ENCODE data around the gene CYBC1.

GRCh38 chr17:82415336-82415735 lies 35.2 kb downstream of the CYBC1 start:
- TF ChIP-seq, protein P1, sequence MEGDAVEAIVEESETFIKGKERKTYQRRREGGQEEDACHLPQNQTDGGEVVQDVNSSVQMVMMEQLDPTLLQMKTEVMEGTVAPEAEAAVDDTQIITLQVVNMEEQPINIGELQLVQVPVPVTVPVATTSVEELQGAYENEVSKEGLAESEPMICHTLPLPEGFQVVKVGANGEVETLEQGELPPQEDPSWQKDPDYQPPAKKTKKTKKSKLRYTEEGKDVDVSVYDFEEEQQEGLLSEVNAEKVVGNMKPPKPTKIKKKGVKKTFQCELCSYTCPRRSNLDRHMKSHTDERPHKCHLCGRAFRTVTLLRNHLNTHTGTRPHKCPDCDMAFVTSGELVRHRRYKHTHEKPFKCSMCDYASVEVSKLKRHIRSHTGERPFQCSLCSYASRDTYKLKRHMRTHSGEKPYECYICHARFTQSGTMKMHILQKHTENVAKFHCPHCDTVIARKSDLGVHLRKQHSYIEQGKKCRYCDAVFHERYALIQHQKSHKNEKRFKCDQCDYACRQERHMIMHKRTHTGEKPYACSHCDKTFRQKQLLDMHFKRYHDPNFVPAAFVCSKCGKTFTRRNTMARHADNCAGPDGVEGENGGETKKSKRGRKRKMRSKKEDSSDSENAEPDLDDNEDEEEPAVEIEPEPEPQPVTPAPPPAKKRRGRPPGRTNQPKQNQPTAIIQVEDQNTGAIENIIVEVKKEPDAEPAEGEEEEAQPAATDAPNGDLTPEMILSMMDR (IDR thresholded peaks at IDR 0.05), result no peak
- TF ChIP-seq ZFX (IDR thresholded peaks at IDR 0.05; ENCODE audit: borderline replicate concordance), result no peak
